ENCODE data around the gene EML6. TPM values are rescaled to one million over a fixed set of nuclear protein-coding genes. Genes with fewer than 3 reads are reported as not detected.

EML6 gene
- total RNA-seq, 1 experiment from 2014 or later: 1.6 TPM

DNA sequence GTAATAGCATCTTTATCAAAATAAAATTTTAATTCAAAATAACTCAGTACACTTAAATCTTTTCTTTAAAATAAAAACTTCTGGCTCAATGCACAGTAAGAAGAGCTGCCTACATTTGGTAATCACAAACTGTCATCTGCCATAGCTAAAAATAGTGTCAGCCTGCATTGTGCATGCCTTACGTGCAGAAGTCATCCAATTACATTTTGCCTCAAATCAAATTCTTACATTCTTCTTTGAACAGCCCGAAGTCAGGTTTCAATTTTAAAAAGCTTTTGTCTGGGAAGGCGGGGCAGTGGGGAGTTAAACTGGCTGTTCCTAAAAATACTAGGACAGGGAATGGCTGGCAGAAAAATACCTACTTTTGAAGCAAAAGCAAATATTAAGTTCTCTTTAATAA lies 275.7 kb downstream of the EML6 start:
- peak; percentile 79 for DNase-seq (ENCODE audit: low read depth)

DNA sequence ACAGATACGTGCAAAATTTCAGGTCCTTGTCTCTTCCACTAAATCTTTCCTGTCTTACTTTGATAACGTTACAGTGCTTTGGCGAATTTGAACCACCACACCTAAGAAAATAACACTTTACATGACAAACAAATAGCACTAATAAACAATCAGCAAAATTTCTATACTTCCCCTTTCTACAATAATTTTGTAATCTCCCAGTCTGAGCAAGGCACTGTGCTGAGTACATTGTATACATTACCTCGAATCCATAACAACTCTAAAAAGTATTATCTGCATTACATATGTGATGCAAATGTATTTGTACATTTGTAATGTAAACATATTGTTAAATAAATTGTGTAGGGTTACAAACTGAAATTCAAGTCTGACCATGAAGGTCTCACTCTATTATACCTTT lies 276.9 kb downstream of the EML6 start:
- DNase-seq (ENCODE audit: low read depth): no peak

DNA sequence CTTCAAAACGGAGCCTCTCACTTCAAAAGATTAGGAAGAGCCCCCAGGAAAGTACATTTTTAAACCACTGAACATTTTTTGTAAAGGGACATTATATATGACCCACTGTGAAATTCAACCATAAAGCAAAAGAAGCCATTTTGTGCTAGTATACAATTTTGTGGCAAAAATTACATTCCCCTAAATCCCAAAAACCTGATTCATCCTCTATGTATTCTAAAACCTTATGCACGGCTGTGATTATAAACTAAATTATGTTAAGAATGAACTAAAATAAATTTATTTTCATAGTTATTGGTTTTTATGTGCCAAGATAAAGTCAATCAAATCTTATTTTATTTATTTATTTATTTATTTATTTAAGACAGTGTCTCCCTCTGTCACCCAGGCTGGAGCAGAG lies 278.3 kb downstream of the EML6 start:
- no peak for DNase-seq (ENCODE audit: low read depth)

- DNase-seq (ENCODE audit: low read depth): no peak
Measured at GRCh38 chr2:55003706-55004639, 280.5 kb downstream of the EML6 start.

- DNase-seq (ENCODE audit: low read depth): no peak
Measured at GRCh38 chr2:55006306-55006705, 282.8 kb downstream of the EML6 start.

GRCh38 chr2:55009277-55010060 lies 286.0 kb downstream of the EML6 start:
- DNase-seq (ENCODE audit: low read depth): no peak

GRCh38 chr2:55010149-55010591 lies 286.7 kb downstream of the EML6 start:
- no peak for DNase-seq (ENCODE audit: low read depth)

- DNase-seq (ENCODE audit: low read depth): peak; percentile 24
Measured at GRCh38 chr2:55010915-55011314, 287.5 kb downstream of the EML6 start.

- DNase-seq (ENCODE audit: low read depth): no peak
Measured at GRCh38 chr2:55011831-55012671, 288.6 kb downstream of the EML6 start.

DNA sequence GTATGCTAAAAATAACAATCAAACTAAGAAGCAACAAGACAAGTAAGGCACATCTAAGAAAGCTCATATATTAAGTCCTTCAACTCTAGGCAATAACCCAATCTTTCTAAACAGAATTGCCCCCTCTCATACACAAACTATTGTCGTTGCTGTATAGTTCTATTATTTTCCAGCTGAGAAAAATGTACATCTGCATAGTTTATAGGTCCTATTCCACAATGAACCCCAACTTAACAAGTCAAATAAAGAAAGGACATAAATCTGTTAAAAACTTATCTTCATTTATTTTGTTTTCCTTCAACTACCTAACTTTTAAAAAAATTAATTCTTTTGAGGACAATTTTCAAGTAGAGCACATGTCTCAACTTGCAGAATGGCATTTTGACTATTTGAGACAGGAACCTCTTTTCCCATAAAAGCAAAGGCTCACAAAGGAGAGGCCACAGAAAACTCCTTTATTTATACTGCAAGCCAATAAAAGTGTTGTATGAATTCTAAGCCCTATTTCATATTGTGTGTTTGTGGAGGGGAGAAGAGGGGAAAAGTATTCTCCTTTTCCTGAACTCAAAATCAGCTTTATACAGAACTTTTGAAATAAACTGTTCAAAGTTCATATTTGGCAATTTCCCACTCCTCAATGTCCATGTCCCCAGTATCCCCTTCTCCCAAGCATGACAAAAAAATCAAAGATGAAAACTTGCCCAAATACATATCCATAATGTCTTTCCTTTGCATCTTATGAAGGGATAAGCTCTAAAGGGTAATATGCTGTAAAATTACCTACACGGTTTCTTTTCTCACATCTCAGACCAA lies 289.4 kb downstream of the EML6 start:
- DNase-seq (ENCODE audit: low read depth): no peak

DNA sequence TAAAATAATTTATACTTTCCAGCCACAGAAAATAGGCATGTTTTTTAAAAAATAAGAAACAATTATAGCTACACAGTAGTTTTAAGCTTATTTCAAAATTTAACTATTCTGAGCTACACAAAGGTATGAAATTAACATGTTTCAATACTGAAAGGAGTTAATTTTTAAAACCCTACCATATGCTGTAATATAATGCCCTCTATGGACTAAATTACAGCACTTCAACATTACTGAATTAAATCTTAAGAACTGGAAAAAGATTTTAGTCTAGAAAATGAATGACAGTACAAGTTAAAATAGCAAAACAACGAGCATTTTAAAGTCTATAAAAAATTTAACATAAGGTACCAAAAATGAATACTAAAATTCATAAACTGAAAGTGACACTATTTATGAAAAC lies 290.5 kb downstream of the EML6 start:
- DNase-seq (ENCODE audit: low read depth): no peak

GRCh38 chr2:55014962-55015939 lies 291.8 kb downstream of the EML6 start:
- DNase-seq (ENCODE audit: low read depth): peak; percentile 67

DNA sequence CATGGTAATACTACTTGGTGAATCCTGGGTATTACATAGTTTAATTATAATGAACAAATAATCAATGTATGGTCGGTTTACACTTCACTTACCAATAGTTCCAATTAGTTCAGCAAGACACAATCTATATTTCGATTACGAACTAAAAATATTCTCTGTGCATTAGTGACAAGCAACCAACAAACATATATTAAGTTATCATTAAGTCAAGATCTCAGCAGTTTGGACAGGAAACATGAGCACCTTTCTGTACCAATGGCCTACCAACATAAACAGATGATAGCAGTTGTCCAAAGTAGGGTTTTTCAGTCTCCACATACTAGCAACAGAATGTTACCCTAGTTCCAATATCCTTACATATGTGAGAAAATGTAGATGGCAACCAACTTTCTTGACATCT lies 294.0 kb downstream of the EML6 start:
- no peak for DNase-seq (ENCODE audit: low read depth)

DNA sequence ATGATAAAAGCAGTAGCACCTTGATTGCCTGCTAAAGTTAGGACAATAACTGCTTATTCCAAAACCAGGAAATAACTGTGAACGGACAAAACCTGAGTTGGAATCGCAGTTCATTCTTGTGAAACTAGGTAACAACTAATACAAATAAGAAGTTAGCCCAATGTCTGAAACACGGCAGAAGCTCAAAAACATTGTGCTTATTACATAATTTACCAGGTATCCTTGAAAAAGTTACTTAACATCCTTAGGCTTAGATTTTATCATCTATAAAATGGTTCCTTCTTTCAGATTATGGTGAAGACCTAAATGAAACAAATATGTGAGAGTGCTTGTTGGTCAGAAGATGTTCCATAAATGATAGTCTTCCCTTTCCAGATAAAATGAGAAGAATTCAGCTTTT lies 294.4 kb downstream of the EML6 start:
- DNase-seq (ENCODE audit: low read depth): no peak

GRCh38 chr2:55018619-55019018 lies 295.2 kb downstream of the EML6 start:
- DNase-seq (ENCODE audit: low read depth): no peak

GRCh38 chr2:55019526-55020258 lies 296.2 kb downstream of the EML6 start:
- DNase-seq (ENCODE audit: low read depth): no peak
